HEK293 (cell line): ENCODE data around the gene IL1RAPL1.

ENCODE experiments used
- CTCF ChIA-PET: fragments of 350-600 bp; formaldehyde crosslinking; extraction: SDS; loops from one replicate; lab custom pipeline; 2021; ENCODE audit warnings: antibody characterized with exemption; lab: Yijun Ruan, JAX
- POLR2A ChIA-PET: fragments of 300-600 bp; formaldehyde crosslinking; extraction: SDS; loops from one replicate; lab custom pipeline; 2020; ENCODE audit warnings: antibody characterized with exemption, inconsistent platforms; lab: Yijun Ruan, JAX
- H3K27ac ChIP-seq: fragments of 200-500 bp; sonication (Bioruptor generic); 2 replicates; pipeline ENCODE4 v1.5.1; 2014; ENCODE audit warnings: low read depth, low read length, control low read depth, inconsistent platforms; ENCODE audit errors: extremely low read depth
- H3K36me3 ChIP-seq, 2 experiments: fragments of 200-500 bp in 1 of 2; sonication (Bioruptor generic) in 1 of 2; 1 replicate in 1 of 2; 2 replicates in 1 of 2; pipeline ENCODE4 v1.5.1; 2014 to 2017; ENCODE audit warnings: inconsistent platforms in 2 of 2, low read length in 2 of 2; ENCODE audit not compliant: control insufficient read depth in 2 of 2, insufficient read depth in 1 of 2
- H3K4me1 ChIP-seq: fragments of 200-500 bp; sonication (Bioruptor generic); 2 replicates; pipeline ENCODE4 v1.5.1; 2014; ENCODE audit warnings: mild to moderate bottlenecking, low read length, inconsistent platforms; ENCODE audit not compliant: control insufficient read depth, insufficient read depth
- H3K4me3 ChIP-seq: 2 replicates; pipeline ENCODE4 v1.5.1; 2011; ENCODE audit warnings: low read depth, mild to moderate bottlenecking, control low read depth, low read length, moderate library complexity
- H3K9me3 ChIP-seq: fragments of 200-500 bp; sonication (Bioruptor generic); 2 replicates; pipeline ENCODE4 v1.5.1; 2014; ENCODE audit warnings: low read depth, low read length, inconsistent platforms; ENCODE audit not compliant: control insufficient read depth, insufficient read depth
- KLF10 ChIP-seq: fragments of 450-650 bp; IDR thresholded peaks from 2 replicates; pipeline ENCODE4 v1.5.1; 2018; ENCODE audit warnings: missing biosample characterization, mild to moderate bottlenecking, missing genetic modification characterization
- KLF16 ChIP-seq: fragments of 450-650 bp; formaldehyde crosslinking; IDR thresholded peaks from 2 replicates; pipeline ENCODE4 v1.5.1; 2017; ENCODE audit warnings: missing biosample characterization, missing genetic modification characterization
- SP3 ChIP-seq: fragments of 450-650 bp; formaldehyde crosslinking; IDR thresholded peaks from 2 replicates; pipeline ENCODE4 v1.5.1; 2016; ENCODE audit warnings: missing biosample characterization, missing genetic modification characterization
- ZBTB8A ChIP-seq: fragments of 450-650 bp; formaldehyde crosslinking; IDR thresholded peaks from 2 replicates; pipeline ENCODE4 v1.5.1; 2016; ENCODE audit warnings: missing biosample characterization, missing genetic modification characterization
- ZNF155 ChIP-seq: fragments of 450-650 bp; formaldehyde crosslinking; IDR thresholded peaks from 2 replicates; pipeline ENCODE4 v1.5.1; 2016; ENCODE audit warnings: missing biosample characterization, missing genetic modification characterization
- ZNF366 ChIP-seq: fragments of 450-650 bp; formaldehyde crosslinking; conservative IDR thresholded peaks from 2 replicates; pipeline ENCODE4 v1.5.1; 2016; ENCODE audit warnings: missing biosample characterization, missing genetic modification characterization
- ZNF404 ChIP-seq: fragments of 450-650 bp; formaldehyde crosslinking; IDR thresholded peaks from 2 replicates; pipeline ENCODE4 v1.5.1; 2017; ENCODE audit warnings: missing biosample characterization, missing genetic modification characterization
- ZNF521 ChIP-seq: fragments of 450-650 bp; formaldehyde crosslinking; IDR thresholded peaks from 2 replicates; pipeline ENCODE4 v1.5.1; 2017; ENCODE audit warnings: missing biosample characterization, mild to moderate bottlenecking, missing genetic modification characterization
- ZNF530 ChIP-seq: fragments of 450-650 bp; formaldehyde crosslinking; IDR thresholded peaks from 2 replicates; pipeline ENCODE4 v1.5.1; 2016; ENCODE audit warnings: low read depth, missing biosample characterization, missing genetic modification characterization
- ZNF548 ChIP-seq: fragments of 450-650 bp; formaldehyde crosslinking; IDR thresholded peaks from 2 replicates; pipeline ENCODE4 v1.5.1; 2016; ENCODE audit warnings: missing biosample characterization, missing genetic modification characterization
- ZNF596 ChIP-seq: fragments of 450-650 bp; IDR thresholded peaks from 2 replicates; pipeline ENCODE4 v1.5.0; 2018; ENCODE audit warnings: missing biosample characterization, mild to moderate bottlenecking, missing genetic modification characterization, moderate library complexity
- ZNF624 ChIP-seq: fragments of 450-650 bp; formaldehyde crosslinking; IDR thresholded peaks from 2 replicates; pipeline ENCODE4 v1.5.1; 2017; ENCODE audit warnings: missing biosample characterization, missing genetic modification characterization
- ZNF701 ChIP-seq: fragments of 450-650 bp; formaldehyde crosslinking; IDR thresholded peaks from 2 replicates; pipeline ENCODE4 v1.5.1; 2016; ENCODE audit warnings: missing biosample characterization, missing genetic modification characterization
- TF ChIP-seq, protein P1 (sequence below): fragments of 450-650 bp; formaldehyde crosslinking; IDR thresholded peaks from 2 replicates; pipeline ENCODE4 v1.5.1; 2016; ENCODE audit warnings: missing biosample characterization, missing genetic modification characterization, low read depth
- TF ChIP-seq, protein P2 (sequence below): IDR thresholded peaks from 2 replicates; pipeline ENCODE4 v1.6.1; 2011; ENCODE audit warnings: mild to moderate bottlenecking, low read depth, low read length, borderline replicate concordance

IL1RAPL1 gene

DNA sequence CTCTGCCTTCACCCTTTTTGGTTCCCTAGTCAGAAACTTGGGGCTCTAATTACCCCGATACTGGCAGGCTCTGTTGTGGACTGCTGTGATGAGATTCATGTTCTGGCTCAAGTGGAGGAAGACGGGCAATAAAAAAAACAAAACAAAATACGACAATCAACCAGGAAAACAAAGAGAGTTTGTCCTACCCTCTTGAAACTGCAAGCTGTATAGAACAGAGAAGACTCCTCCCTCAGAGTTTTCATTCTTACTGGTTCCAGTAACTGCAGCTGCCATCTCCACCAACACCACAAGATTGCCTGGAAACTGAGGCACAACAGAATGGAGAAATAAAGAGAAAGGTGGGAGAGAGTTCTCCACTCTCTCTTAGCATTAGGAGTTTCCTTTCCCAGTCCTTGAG is 11.1 kb upstream of the IL1RAPL1 start:
- Histone ChIP-seq H3K4me1 (no peaks in the 10 kb centered on the region), H3K36me3 (no peaks in the 10 kb centered on the region), H3K27ac (no peak overlapping the region), H3K4me3 (no peak overlapping the region), H3K9me3 (no peaks in the 10 kb centered on the region)
- TF ChIP-seq ZNF404: no peak
- TF ChIP-seq, protein P1, sequence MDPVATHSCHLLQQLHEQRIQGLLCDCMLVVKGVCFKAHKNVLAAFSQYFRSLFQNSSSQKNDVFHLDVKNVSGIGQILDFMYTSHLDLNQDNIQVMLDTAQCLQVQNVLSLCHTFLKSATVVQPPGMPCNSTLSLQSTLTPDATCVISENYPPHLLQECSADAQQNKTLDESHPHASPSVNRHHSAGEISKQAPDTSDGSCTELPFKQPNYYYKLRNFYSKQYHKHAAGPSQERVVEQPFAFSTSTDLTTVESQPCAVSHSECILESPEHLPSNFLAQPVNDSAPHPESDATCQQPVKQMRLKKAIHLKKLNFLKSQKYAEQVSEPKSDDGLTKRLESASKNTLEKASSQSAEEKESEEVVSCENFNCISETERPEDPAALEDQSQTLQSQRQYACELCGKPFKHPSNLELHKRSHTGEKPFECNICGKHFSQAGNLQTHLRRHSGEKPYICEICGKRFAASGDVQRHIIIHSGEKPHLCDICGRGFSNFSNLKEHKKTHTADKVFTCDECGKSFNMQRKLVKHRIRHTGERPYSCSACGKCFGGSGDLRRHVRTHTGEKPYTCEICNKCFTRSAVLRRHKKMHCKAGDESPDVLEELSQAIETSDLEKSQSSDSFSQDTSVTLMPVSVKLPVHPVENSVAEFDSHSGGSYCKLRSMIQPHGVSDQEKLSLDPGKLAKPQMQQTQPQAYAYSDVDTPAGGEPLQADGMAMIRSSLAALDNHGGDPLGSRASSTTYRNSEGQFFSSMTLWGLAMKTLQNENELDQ (tag by site-specific recombination): no peak
- no peak for TF ChIP-seq ZNF701
- POLR2A ChIA-PET: no interaction called here
- CTCF ChIA-PET: no interaction called here

- Histone ChIP-seq H3K27ac (no peak overlapping the region), H3K36me3 (no peaks in the 10 kb centered on the region), H3K4me3 (no peak overlapping the region), H3K4me1 (no peaks in the 10 kb centered on the region), H3K9me3 (no peaks in the 10 kb centered on the region)
- ChIA-PET CTCF (no interaction called here), POLR2A (no interaction called here)
- no peak for TF ChIP-seq SP3 (tag by site-specific recombination)
- TF ChIP-seq, protein P2, sequence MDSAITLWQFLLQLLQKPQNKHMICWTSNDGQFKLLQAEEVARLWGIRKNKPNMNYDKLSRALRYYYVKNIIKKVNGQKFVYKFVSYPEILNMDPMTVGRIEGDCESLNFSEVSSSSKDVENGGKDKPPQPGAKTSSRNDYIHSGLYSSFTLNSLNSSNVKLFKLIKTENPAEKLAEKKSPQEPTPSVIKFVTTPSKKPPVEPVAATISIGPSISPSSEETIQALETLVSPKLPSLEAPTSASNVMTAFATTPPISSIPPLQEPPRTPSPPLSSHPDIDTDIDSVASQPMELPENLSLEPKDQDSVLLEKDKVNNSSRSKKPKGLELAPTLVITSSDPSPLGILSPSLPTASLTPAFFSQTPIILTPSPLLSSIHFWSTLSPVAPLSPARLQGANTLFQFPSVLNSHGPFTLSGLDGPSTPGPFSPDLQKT: no peak
- TF ChIP-seq, protein P1 (tag by site-specific recombination): no peak
- no peak for TF ChIP-seq ZNF548 (tag by site-specific recombination)
- no peak for TF ChIP-seq ZBTB8A (tag by site-specific recombination)
- TF ChIP-seq ZNF366 (tag by site-specific recombination): no peak
- TF ChIP-seq KLF16 (tag by site-specific recombination): no peak
- TF ChIP-seq ZNF624 (tag by site-specific recombination): no peak
- no peak for TF ChIP-seq ZNF530
- no peak for TF ChIP-seq ZNF521
Measured at GRCh38 chrX:28581522-28581921, 5.7 kb upstream of the IL1RAPL1 start.

DNA sequence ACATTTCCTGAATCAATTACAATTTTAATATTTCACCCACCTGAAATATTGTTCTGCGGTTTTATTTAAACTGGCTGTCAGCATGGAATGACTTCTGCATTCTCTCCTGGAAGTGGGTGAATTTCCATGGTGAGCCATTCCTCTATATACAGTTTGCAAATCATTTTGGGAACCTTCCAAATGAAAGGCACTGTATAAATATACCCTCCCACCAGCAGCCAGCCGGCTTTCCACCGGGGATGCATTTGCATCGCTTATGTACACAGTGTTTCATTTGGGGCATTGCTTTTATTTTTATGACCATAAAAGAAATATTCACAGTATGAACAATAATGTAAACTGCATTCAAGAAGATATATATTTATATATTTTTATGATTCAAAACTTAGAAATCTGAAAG is 4.7 kb upstream of the IL1RAPL1 start:
- Histone ChIP-seq H3K27ac (no peak overlapping the region), H3K9me3 (no peaks in the 10 kb centered on the region), H3K4me3 (no peak overlapping the region), H3K36me3 (no peaks in the 10 kb centered on the region), H3K4me1 (no peaks in the 10 kb centered on the region)
- CTCF ChIA-PET: interaction anchor here (0.7 kb wide), 1 partner anchor 22 kb away, joined by 3 read pairs; no protein-coding TSS in a partner anchor
- POLR2A ChIA-PET: no interaction called here
- TF ChIP-seq ZNF596 (tag by site-specific recombination) (no peak), ZNF155 (tag by site-specific recombination) (no peak)

GRCh38 chrX:28584025-28584424 is 3.2 kb upstream of the IL1RAPL1 start:
- no peak overlapping the region for H3K4me3 ChIP-seq
- TF ChIP-seq KLF10 (tag by site-specific recombination): no peak
- no peaks in the 10 kb centered on the region for H3K36me3 ChIP-seq
- H3K4me1 ChIP-seq: no peaks in the 10 kb centered on the region
- H3K9me3 ChIP-seq: no peaks in the 10 kb centered on the region
- ChIA-PET POLR2A (no interaction called here), CTCF (no interaction called here)
- no peak overlapping the region for H3K27ac ChIP-seq
